A172 (cell line): ENCODE results near the gene GRAPL. TPM values are rescaled to one million over a fixed set of nuclear protein-coding genes. Genes with fewer than 3 reads are reported as not detected.
"Not testable (repeated sequence)": the region's sequence is repeated elsewhere in the genome, so short reads cannot be mapped to it uniquely, and the experiment has no call there.

Experiments used
- DNase-seq: peaks from one replicate; pipeline ENCODE4 v3.0.0-alpha.2; 2015; ENCODE audit warnings: low spot score
- total RNA-seq: library from RNA; depleted of rRNA; stranded (reverse); fragments of >200 nt; shearing (Covaris generic); gene quantifications from 2 replicates; pipeline ENCODE4 v1.2.3, GENCODE V29; 2014

Gene GRAPL
- total RNA-seq, 1 experiment from 2014 or later = not detected

GRCh38 chr17:19136605-19137004, 9.2 kb downstream of the GRAPL start:
- not testable (repeated sequence) for DNase-seq

- not testable (repeated sequence) for DNase-seq
Measured at GRCh38 chr17:19137959-19138358, 10.6 kb downstream of the GRAPL start.

- DNase-seq = not testable (repeated sequence)
Measured at GRCh38 chr17:19141366-19142155, 14.2 kb downstream of the GRAPL start.

- DNase-seq = not testable (repeated sequence)
Measured at GRCh38 chr17:19142419-19142818, 15.0 kb downstream of the GRAPL start.

GRCh38 chr17:19143097-19143777, 15.8 kb downstream of the GRAPL start:
- DNase-seq = not testable (repeated sequence)

- DNase-seq = not testable (repeated sequence)
Measured at GRCh38 chr17:19144373-19144772, 17.0 kb downstream of the GRAPL start.

GRCh38 chr17:19145471-19145870, 18.1 kb downstream of the GRAPL start:
- not testable (repeated sequence) for DNase-seq

GRCh38 chr17:19150678-19151615, 23.6 kb downstream of the GRAPL start:
- not testable (repeated sequence) for DNase-seq

GRCh38 chr17:19157628-19158027, 30.2 kb downstream of the GRAPL start:
- not testable (repeated sequence) for DNase-seq

- DNase-seq = not testable (repeated sequence)
Measured at GRCh38 chr17:19158478-19158877, 31.1 kb downstream of the GRAPL start.

- DNase-seq = not testable (repeated sequence)
Measured at GRCh38 chr17:19158938-19159337, 31.5 kb downstream of the GRAPL start.

- DNase-seq = not testable (repeated sequence)
Measured at GRCh38 chr17:19161308-19162107, 34.1 kb downstream of the GRAPL start.

- DNase-seq = not testable (repeated sequence)
Measured at GRCh38 chr17:19162384-19163216, 35.2 kb downstream of the GRAPL start.

- DNase-seq = not testable (repeated sequence)
Measured at GRCh38 chr17:19174422-19174821, 47.0 kb downstream of the GRAPL start.

- not testable (repeated sequence) for DNase-seq
Measured at GRCh38 chr17:19175410-19175809, 48.0 kb downstream of the GRAPL start.

GRCh38 chr17:19181040-19181875, 53.9 kb downstream of the GRAPL start:
- DNase-seq = not testable (repeated sequence)

GRCh38 chr17:19187883-19188869, 60.8 kb downstream of the GRAPL start:
- DNase-seq = not testable (repeated sequence)
